Measurements from ENCODE around the gene MAGEF1. TPM values are rescaled to one million over a fixed set of nuclear protein-coding genes. Genes with fewer than 3 reads are reported as not detected.

The MAGEF1 gene
- total RNA-seq, 1 experiment from 2014 or later: 64.0 TPM

GRCh38 chr3:184728010-184728527, 16.2 kb upstream of the MAGEF1 start:
- in situ Hi-C loops (cut with HindIII; ENCODE audit: low sequenced_read_pairs): no loop called here

GRCh38 chr3:184727357-184728009, 15.6 kb upstream of the MAGEF1 start:
- peak; percentile 87 for DNase-seq (ENCODE audit: low spot score)
- in situ Hi-C loops (cut with HindIII; ENCODE audit: low sequenced_read_pairs): no loop called here

More at GRCh38 chr3:184728010-184728527, 16.2 kb upstream of the MAGEF1 start:
- DNase-seq (ENCODE audit: low spot score): no peak

- in situ Hi-C loops (cut with HindIII; ENCODE audit: low sequenced_read_pairs): no loop called here
- DNase-seq (ENCODE audit: low spot score): no peak
Measured at GRCh38 chr3:184726497-184726896, 14.6 kb upstream of the MAGEF1 start.

- DNase-seq (ENCODE audit: low spot score): no peak
- in situ Hi-C loops (cut with HindIII; ENCODE audit: low sequenced_read_pairs): no loop called here
Measured at GRCh38 chr3:184725176-184725719, 13.4 kb upstream of the MAGEF1 start.

- in situ Hi-C loops (cut with HindIII; ENCODE audit: low sequenced_read_pairs): no loop called here
Measured at GRCh38 chr3:184724699-184725098, 12.8 kb upstream of the MAGEF1 start.

GRCh38 chr3:184719709-184720108, 7.8 kb upstream of the MAGEF1 start:
- no peak for DNase-seq (ENCODE audit: low spot score)
- in situ Hi-C loops (cut with HindIII; ENCODE audit: low sequenced_read_pairs): no loop called here

More at GRCh38 chr3:184724699-184725098, 12.8 kb upstream of the MAGEF1 start:
- no peak for DNase-seq (ENCODE audit: low spot score)

- DNase-seq (ENCODE audit: low spot score): no peak
- in situ Hi-C loops (cut with HindIII; ENCODE audit: low sequenced_read_pairs): no loop called here
Measured at GRCh38 chr3:184718431-184718830, 6.6 kb upstream of the MAGEF1 start.

- peak; percentile 14 for DNase-seq (ENCODE audit: low spot score)
- in situ Hi-C loops (cut with HindIII; ENCODE audit: low sequenced_read_pairs): no loop called here
Measured at GRCh38 chr3:184717399-184717983, 5.6 kb upstream of the MAGEF1 start.

- in situ Hi-C loops (cut with HindIII; ENCODE audit: low sequenced_read_pairs): no loop called here
- peak; percentile 8 for DNase-seq (ENCODE audit: low spot score)
Measured at GRCh38 chr3:184716622-184717398, 4.9 kb upstream of the MAGEF1 start.

GRCh38 chr3:184715943-184716621, 4.2 kb upstream of the MAGEF1 start:
- in situ Hi-C loops (cut with HindIII; ENCODE audit: low sequenced_read_pairs): no loop called here

GRCh38 chr3:184713521-184713920, 1.7 kb upstream of the MAGEF1 start:
- DNase-seq (ENCODE audit: low spot score): no peak
- in situ Hi-C loops (cut with HindIII; ENCODE audit: low sequenced_read_pairs): no loop called here

More at GRCh38 chr3:184715943-184716621, 4.2 kb upstream of the MAGEF1 start:
- no peak for DNase-seq (ENCODE audit: low spot score)

- no peak for DNase-seq (ENCODE audit: low spot score)
- in situ Hi-C loops (cut with HindIII; ENCODE audit: low sequenced_read_pairs): no loop called here
Measured at GRCh38 chr3:184713040-184713355, 1.1 kb upstream of the MAGEF1 start.

- in situ Hi-C loops (cut with HindIII; ENCODE audit: low sequenced_read_pairs): no loop called here
- no peak for DNase-seq (ENCODE audit: low spot score)
Measured at GRCh38 chr3:184712248-184713039, 580 bp upstream of the MAGEF1 start.

- in situ Hi-C loops (cut with HindIII; ENCODE audit: low sequenced_read_pairs): no loop called here
- peak; percentile 62 for DNase-seq (ENCODE audit: low spot score)
Measured at GRCh38 chr3:184710870-184711492, 883 bp downstream of the MAGEF1 start.

GRCh38 chr3:184703657-184704056, 8.2 kb downstream of the MAGEF1 start:
- in situ Hi-C loops (cut with HindIII; ENCODE audit: low sequenced_read_pairs): no loop called here
- DNase-seq (ENCODE audit: low spot score): no peak

GRCh38 chr3:184700759-184701158, 11.1 kb downstream of the MAGEF1 start:
- in situ Hi-C loops (cut with HindIII; ENCODE audit: low sequenced_read_pairs): no loop called here
- no peak for DNase-seq (ENCODE audit: low spot score)

- in situ Hi-C loops (cut with HindIII; ENCODE audit: low sequenced_read_pairs): no loop called here
- DNase-seq (ENCODE audit: low spot score): no peak
Measured at GRCh38 chr3:184697845-184698244, 14.0 kb downstream of the MAGEF1 start.

- DNase-seq (ENCODE audit: low spot score): no peak
- in situ Hi-C loops (cut with HindIII; ENCODE audit: low sequenced_read_pairs): no loop called here
Measured at GRCh38 chr3:184696697-184697096, 15.2 kb downstream of the MAGEF1 start.

Measured in G401 (cell line).